K562 (cell line): ENCODE results near the gene PNPO. TPM values are rescaled to one million over a fixed set of nuclear protein-coding genes. Genes with fewer than 3 reads are reported as not detected.

Experiments
- ARID1B ChIP-seq: fragments of 450-650 bp; IDR thresholded peaks from 2 replicates; pipeline ENCODE4 v1.6.1; 2016; ENCODE audit warnings: antibody characterized with exemption, mild to moderate bottlenecking, inconsistent platforms
- ATF1 ChIP-seq, 2 experiments: fragments of 450-650 bp in 1 of 2; IDR thresholded peaks; 2 replicates each; pipeline ENCODE4 v1.6.1; 2016; ENCODE audit warnings: missing compliant biosample characterization in 1 of 2, missing genetic modification characterization in 1 of 2
- ESRRA ChIP-seq: fragments of 450-650 bp; IDR thresholded peaks from 2 replicates; pipeline ENCODE4 v1.6.1; 2014; ENCODE audit warnings: low read depth, mild to moderate bottlenecking, moderate library complexity, borderline replicate concordance
- FOXM1 ChIP-seq, 2 experiments: fragments of 450-650 bp in 1 of 2; sonication (generic) in 1 of 2; formaldehyde crosslinking in 1 of 2; IDR thresholded peaks; 2 replicates each; pipeline versions ENCODE4 v1.6.1 to v1.9.0; 2017 to 2022; ENCODE audit warnings: low read depth in 2 of 2, mild to moderate bottlenecking in 2 of 2, missing genetic modification reagents in 1 of 2, moderate library complexity in 1 of 2
- RFX1 ChIP-seq: fragments of 450-650 bp; IDR thresholded peaks from 2 replicates; pipeline ENCODE4 v1.6.1; 2016; ENCODE audit warnings: mild to moderate bottlenecking, moderate library complexity
- ZNF146 ChIP-seq: IDR thresholded peaks from one replicate; pipeline ENCODE4 v1.6.1; 2018; ENCODE audit warnings: missing compliant biosample characterization; ENCODE audit not compliant: unreplicated experiment
- ZNF174 ChIP-seq: fragments of 250-450 bp; sonication (Bioruptor Pico); IDR thresholded peaks from 2 replicates; pipeline ENCODE4 v1.4.0; 2020; ENCODE audit warnings: mild to moderate bottlenecking
- ZNF347 ChIP-seq: fragments of 450-650 bp; formaldehyde crosslinking; IDR thresholded peaks from 2 replicates; pipeline ENCODE4 v1.4.0; 2020; ENCODE audit warnings: low read depth, mild to moderate bottlenecking, moderate library complexity
- polyA plus RNA-seq, 8 experiments: library from polyadenylated mRNA; depleted of rRNA in 4 of 8; stranded (reverse) in 5 of 8; unstranded in 3 of 8; fragments of >200 nt; fragmentation: Nextera tagmentation in 2 of 8; fragmentation: Illumina TruSeq in 1 of 8; extraction: Ambion mirVana in 2 of 8; extraction: Trizol in 1 of 8; gene quantifications; 2 replicates each; pipeline versions ENCODE4 v1.2.1 to v1.2.3, GENCODE V29; 2011 to 2014; ENCODE audit warnings: inconsistent platforms in 1 of 8, missing spikeins in 1 of 8
- total RNA-seq, 7 experiments: library from RNA; depleted of rRNA in 6 of 7; stranded (reverse); fragments of >200 nt in 6 of 7; fragmentation: Illumina TruSeq in 2 of 7; extraction: Trizol in 2 of 7; gene quantifications; 2 replicates each; pipeline versions ENCODE4 v1.2.1 to v1.2.3, GENCODE V29; 2011 to 2021; ENCODE audit warnings: low replicate concordance in 1 of 7
- TF ChIP-seq, protein P1 (sequence below): sonication (generic); formaldehyde crosslinking; IDR thresholded peaks from 2 replicates; pipeline ENCODE4 v1.8.0; 2022; ENCODE audit warnings: mild to moderate bottlenecking, missing genetic modification reagents
- TF ChIP-seq, protein P2 (sequence below): fragments of 250-450 bp; sonication (Bioruptor Pico); IDR thresholded peaks from 2 replicates; pipeline ENCODE4 v1.4.0; 2020; ENCODE audit warnings: mild to moderate bottlenecking, moderate library complexity
- TF ChIP-seq, protein P3 (sequence below), 2 experiments: fragments of 450-650 bp; IDR thresholded peaks; 2 replicates each; pipeline ENCODE4 v1.6.1; 2016; ENCODE audit warnings: mild to moderate bottlenecking in 2 of 2, borderline replicate concordance in 1 of 2, low read depth in 1 of 2, moderate library complexity in 1 of 2

PNPO gene
- total and polyA plus RNA-seq, 9 of the 15 experiments (the other 6 are each of a cell fraction or from before 2014, with no cell fraction given), result 16.6 to 39.0 (median 27.4) TPM

DNA sequence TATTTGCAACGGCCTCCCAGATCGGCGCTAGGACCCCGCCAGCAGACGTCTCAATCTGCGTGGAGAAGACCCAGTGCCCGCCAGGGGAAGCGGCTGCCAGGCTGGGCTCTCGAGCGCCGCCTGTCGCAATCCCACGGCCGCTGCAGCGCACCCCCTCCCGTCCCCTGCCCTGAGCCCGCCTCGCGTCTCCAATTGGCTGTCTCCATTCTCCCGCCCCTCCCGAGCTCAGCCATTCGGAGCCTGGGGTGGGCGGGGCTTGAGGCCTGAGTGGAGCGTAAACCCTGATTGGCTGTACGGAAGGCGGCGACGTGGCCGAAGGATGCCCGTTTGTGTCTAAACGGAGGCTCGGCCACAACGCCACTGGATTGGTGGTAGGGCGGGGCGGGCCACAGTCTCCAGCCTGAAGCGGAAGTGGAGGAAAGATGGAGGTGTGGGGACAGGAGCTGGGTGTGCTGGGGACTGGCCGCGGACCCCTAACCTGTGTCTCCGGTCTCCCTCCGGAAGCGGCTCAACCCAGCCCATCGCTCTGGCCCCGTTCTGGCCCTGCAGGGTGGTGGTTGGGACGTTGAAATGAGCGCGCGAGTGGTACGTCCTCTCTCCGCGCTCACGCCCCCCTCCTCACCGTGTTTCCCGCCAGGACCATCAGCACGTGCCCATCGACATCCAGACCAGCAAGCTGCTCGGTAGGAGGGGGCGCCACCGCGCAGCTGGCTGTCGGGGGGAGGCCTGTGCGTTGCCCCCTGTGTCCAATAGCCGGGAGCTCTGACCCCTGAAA, 29.5 kb downstream of the PNPO start, which contains the start of gene CDK5RAP3 (continued):
- TF ChIP-seq ATF1 (CRISPR knock-in tag; IDR thresholded peaks at IDR 0.05), result 0 out of 2 replicates have a peak, but pooled peaks have one; percentile 37
- TF ChIP-seq ATF1 (tag; IDR thresholded peaks at IDR 0.05), result peak; percentile 88
- TF ChIP-seq FOXM1 (IDR thresholded peaks at IDR 0.05; ENCODE audit: low read depth), result no peak
- 0 out of 2 replicates have a peak, but pooled peaks have one; percentile 18 for TF ChIP-seq FOXM1 (CRISPR knock-in tag; IDR thresholded peaks at IDR 0.05; ENCODE audit: low read depth)
- no peak for TF ChIP-seq ZNF146 (CRISPR knock-in tag)
- TF ChIP-seq, protein P1, sequence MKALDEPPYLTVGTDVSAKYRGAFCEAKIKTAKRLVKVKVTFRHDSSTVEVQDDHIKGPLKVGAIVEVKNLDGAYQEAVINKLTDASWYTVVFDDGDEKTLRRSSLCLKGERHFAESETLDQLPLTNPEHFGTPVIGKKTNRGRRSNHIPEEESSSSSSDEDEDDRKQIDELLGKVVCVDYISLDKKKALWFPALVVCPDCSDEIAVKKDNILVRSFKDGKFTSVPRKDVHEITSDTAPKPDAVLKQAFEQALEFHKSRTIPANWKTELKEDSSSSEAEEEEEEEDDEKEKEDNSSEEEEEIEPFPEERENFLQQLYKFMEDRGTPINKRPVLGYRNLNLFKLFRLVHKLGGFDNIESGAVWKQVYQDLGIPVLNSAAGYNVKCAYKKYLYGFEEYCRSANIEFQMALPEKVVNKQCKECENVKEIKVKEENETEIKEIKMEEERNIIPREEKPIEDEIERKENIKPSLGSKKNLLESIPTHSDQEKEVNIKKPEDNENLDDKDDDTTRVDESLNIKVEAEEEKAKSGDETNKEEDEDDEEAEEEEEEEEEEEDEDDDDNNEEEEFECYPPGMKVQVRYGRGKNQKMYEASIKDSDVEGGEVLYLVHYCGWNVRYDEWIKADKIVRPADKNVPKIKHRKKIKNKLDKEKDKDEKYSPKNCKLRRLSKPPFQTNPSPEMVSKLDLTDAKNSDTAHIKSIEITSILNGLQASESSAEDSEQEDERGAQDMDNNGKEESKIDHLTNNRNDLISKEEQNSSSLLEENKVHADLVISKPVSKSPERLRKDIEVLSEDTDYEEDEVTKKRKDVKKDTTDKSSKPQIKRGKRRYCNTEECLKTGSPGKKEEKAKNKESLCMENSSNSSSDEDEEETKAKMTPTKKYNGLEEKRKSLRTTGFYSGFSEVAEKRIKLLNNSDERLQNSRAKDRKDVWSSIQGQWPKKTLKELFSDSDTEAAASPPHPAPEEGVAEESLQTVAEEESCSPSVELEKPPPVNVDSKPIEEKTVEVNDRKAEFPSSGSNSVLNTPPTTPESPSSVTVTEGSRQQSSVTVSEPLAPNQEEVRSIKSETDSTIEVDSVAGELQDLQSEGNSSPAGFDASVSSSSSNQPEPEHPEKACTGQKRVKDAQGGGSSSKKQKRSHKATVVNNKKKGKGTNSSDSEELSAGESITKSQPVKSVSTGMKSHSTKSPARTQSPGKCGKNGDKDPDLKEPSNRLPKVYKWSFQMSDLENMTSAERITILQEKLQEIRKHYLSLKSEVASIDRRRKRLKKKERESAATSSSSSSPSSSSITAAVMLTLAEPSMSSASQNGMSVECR, result peak; percentile 99
- TF ChIP-seq RFX1, result no peak
- TF ChIP-seq, protein P2, sequence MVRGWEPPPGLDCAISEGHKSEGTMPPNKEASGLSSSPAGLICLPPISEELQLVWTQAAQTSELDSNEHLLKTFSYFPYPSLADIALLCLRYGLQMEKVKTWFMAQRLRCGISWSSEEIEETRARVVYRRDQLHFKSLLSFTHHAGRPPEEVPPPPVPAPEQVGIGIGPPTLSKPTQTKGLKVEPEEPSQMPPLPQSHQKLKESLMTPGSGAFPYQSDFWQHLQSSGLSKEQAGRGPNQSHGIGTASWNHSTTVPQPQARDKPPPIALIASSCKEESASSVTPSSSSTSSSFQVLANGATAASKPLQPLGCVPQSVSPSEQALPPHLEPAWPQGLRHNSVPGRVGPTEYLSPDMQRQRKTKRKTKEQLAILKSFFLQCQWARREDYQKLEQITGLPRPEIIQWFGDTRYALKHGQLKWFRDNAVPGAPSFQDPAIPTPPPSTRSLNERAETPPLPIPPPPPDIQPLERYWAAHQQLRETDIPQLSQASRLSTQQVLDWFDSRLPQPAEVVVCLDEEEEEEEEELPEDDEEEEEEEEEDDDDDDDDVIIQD (CRISPR knock-in tag), result no peak
- no peak for TF ChIP-seq ZNF347
- TF ChIP-seq ZNF174, result no peak
- TF ChIP-seq, protein P3, sequence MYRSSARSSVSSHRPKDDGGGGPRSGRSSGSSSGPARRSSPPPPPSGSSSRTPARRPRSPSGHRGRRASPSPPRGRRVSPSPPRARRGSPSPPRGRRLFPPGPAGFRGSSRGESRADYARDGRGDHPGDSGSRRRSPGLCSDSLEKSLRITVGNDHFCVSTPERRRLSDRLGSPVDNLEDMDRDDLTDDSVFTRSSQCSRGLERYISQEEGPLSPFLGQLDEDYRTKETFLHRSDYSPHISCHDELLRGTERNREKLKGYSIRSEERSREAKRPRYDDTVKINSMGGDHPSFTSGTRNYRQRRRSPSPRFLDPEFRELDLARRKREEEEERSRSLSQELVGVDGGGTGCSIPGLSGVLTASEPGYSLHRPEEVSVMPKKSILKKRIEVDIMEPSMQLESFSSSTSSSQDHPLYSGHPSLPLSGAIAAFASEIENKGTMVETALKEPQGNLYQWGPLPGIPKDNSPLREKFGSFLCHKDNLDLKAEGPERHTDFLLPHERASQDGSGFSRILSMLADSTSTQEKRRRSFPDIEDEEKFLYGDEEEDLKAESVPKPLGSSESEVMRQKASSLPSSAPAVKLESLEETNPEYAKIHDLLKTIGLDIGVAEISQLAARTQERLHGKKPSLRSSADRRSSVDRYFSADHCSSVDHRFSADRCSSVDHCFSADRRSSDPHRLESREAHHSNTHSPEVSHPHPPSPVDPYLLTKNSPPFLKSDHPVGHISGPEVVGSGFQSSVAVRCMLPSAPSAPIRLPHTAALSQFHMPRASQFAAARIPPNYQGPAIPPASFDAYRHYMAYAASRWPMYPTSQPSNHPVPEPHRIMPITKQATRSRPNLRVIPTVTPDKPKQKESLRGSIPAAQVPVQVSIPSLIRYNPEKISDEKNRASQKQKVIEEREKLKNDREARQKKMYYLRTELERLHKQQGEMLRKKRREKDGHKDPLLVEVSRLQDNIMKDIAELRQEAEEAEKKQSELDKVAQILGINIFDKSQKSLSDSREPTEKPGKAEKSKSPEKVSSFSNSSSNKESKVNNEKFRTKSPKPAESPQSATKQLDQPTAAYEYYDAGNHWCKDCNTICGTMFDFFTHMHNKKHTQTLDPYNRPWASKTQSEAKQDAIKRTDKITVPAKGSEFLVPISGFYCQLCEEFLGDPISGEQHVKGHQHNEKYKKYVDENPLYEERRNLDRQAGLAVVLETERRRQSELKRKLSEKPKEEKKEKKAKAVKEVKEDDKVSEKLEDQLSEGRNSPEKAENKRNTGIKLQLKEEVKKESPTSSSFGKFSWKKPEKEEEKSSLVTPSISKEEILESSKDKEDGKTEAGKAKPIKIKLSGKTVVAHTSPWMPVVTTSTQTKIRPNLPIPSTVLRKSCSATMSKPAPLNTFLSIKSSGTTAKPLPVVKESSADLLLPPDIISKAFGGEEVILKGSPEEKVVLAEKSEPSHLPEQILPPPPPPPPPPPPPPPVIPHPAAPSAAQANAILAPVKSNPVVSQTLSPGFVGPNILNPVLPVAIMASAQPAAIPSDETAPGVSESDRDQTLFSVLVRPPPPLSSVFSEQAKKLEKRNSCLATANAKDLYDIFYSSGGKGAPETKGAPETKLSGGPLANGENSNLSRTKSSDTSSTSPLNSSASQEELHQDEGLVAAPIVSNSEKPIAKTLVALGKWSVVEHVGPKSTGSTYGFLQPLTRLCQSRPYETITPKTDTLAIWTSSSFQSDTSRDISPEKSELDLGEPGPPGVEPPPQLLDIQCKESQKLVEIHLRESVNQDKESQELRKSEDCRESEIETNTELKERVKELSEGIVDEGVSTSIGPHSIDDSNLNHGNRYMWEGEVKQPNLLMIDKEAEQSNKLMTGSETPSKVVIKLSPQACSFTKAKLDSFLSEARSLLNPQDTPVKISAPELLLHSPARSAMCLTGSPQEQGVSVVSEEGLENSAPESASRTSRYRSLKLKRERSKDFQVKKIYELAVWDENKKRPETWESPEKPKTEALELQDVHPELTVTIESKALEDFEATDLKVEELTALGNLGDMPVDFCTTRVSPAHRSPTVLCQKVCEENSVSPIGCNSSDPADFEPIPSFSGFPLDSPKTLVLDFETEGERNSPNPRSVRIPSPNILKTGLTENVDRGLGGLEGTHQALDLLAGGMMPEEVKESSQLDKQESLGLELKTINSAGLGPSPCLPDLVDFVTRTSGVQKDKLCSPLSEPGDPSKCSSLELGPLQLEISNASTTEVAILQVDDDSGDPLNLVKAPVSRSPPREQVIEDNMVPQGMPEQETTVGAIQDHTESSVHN (IDR thresholded peaks at IDR 0.05; ENCODE audit: borderline replicate concordance in 1 of 2, low read depth in 1 of 2), result no peak
- no peak; the same call in 1 of the 2 replicates for TF ChIP-seq ESRRA
- TF ChIP-seq ARID1B, result peak; percentile 54
